Esophagus muscularis mucosa (tissue), 3 donors: ENCODE results near the gene PLPP1.

Experiments
- POLR2A ChIP-seq: fragments of 450-650 bp; IDR thresholded peaks from one replicate; pipeline ENCODE4 v1.6.1; 2017; ENCODE audit warnings: antibody characterized with exemption, moderate library complexity, mild to moderate bottlenecking, low read depth
- POLR2AphosphoS5 ChIP-seq, 2 donors: sonication (generic); formaldehyde crosslinking; IDR thresholded peaks; one replicate each; pipeline ENCODE4 v1.6.1; 2017; ENCODE audit warnings: antibody characterized with exemption in 2 of 2
- TF ChIP-seq, protein P1 (sequence below), 3 experiments: fragments of 200-600 bp in 2 of 3; fragments of 450-650 bp in 1 of 3; sonication (generic) in 2 of 3; IDR thresholded peaks; one replicate each; pipeline ENCODE4 v1.5.1; 2017 to 2019; ENCODE audit warnings: antibody characterized with exemption in 3 of 3, mild to moderate bottlenecking in 2 of 3, moderate library complexity in 1 of 3

DNA sequence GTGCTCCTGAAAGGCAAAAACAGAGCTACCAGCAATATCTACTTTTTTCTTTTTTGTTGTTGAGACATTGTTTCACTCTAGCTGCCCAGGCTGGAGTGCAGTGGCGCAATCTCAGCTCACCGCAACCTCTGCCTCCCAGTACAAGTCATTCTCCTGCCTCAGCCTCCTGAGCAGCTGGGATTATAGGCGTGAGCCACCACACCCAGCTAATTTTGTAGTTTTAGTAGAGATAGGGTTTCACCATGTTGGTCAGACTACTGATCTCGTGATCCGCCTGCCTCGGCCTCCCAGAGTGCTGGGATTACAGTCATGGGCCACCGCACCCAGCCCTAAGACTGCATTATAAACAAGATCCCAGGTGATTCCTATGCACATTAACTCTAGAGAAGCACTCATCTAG lies 17.0 kb downstream of the PLPP1 start:
- TF ChIP-seq, protein P1, sequence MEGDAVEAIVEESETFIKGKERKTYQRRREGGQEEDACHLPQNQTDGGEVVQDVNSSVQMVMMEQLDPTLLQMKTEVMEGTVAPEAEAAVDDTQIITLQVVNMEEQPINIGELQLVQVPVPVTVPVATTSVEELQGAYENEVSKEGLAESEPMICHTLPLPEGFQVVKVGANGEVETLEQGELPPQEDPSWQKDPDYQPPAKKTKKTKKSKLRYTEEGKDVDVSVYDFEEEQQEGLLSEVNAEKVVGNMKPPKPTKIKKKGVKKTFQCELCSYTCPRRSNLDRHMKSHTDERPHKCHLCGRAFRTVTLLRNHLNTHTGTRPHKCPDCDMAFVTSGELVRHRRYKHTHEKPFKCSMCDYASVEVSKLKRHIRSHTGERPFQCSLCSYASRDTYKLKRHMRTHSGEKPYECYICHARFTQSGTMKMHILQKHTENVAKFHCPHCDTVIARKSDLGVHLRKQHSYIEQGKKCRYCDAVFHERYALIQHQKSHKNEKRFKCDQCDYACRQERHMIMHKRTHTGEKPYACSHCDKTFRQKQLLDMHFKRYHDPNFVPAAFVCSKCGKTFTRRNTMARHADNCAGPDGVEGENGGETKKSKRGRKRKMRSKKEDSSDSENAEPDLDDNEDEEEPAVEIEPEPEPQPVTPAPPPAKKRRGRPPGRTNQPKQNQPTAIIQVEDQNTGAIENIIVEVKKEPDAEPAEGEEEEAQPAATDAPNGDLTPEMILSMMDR (IDR thresholded peaks at IDR 0.05): no peak
- TF ChIP-seq POLR2AphosphoS5 (IDR thresholded peaks at IDR 0.05) (no peak), POLR2A (no peak)
